B cell (primary cell): ENCODE results near the gene TSPYL1. TPM values are rescaled to one million over a fixed set of nuclear protein-coding genes. Genes with fewer than 3 reads are reported as not detected.
"Not testable (repeated sequence)": the region's sequence is repeated elsewhere in the genome, so short reads cannot be mapped to it uniquely, and the experiment has no call there.

ENCODE experiments used
- ATAC-seq: fragments of 200-7000 bp; cut with Tn5 transposase; one replicate; pipeline ENCODE4 v1.10.0; 2021; ENCODE audit warnings: low read depth, mild to moderate bottlenecking, moderate number of reproducible peaks, moderate library complexity
- CTCF ChIA-PET: fragments of 350-600 bp; sonication (Branson Sonifier 250); formaldehyde crosslinking; loops from one replicate; lab custom pipeline; 2021; ENCODE audit warnings: antibody characterized with exemption, inconsistent platforms; lab: Charles Lee
- POLR2A ChIA-PET: fragments of 350-600 bp; sonication (Branson Sonifier 250); formaldehyde crosslinking; loops from one replicate; lab custom pipeline; 2021; ENCODE audit warnings: antibody characterized with exemption; lab: Charles Lee
- DNase-seq: peaks from one replicate; pipeline ENCODE4 v3.0.0; 2013
- H2AFZ ChIP-seq: 2 replicates; pipeline ENCODE4 v1.6.1; 2012; ENCODE audit warnings: mild to moderate bottlenecking, low read depth, low read length; ENCODE audit not compliant: insufficient read depth, poor library complexity, severe bottlenecking
- H3K27ac ChIP-seq, 2 donors: 1 replicate in 1 of 2; 2 replicates in 1 of 2; pipeline ENCODE4 v1.5.1; 2012 to 2013; ENCODE audit warnings: low read length in 2 of 2, mild to moderate bottlenecking in 2 of 2, moderate library complexity in 1 of 2
- H3K27me3 ChIP-seq, 4 experiments: fragments of 200-600 bp in 1 of 4; sonication (generic) in 1 of 4; replicated peaks in 1 of 4; 1 replicate in 2 of 4; 2 replicates in 2 of 4; pipeline versions ENCODE4 v1.6.1 to v1.7.0; 2013 to 2016; ENCODE audit warnings: low read length in 3 of 4, mild to moderate bottlenecking in 2 of 4, mixed read lengths in 1 of 4, moderate library complexity in 1 of 4; ENCODE audit not compliant: insufficient read depth in 4 of 4, control insufficient read depth in 3 of 4; ENCODE audit errors: control extremely low read depth in 1 of 4
- H3K36me3 ChIP-seq, 2 experiments: replicated peaks in 1 of 2; 1 replicate in 1 of 2; 2 replicates in 1 of 2; pipeline versions ENCODE4 v1.6.1 to v1.7.1; 2013; ENCODE audit warnings: low read length in 1 of 2; ENCODE audit not compliant: insufficient read depth in 2 of 2, control insufficient read depth in 1 of 2; ENCODE audit errors: control extremely low read depth in 1 of 2, extremely low read depth in 1 of 2
- H3K4me1 ChIP-seq, 2 donors: fragments of 200-600 bp in 1 of 2; sonication (generic) in 1 of 2; 1 replicate in 1 of 2; 2 replicates in 1 of 2; pipeline versions ENCODE4 v1.5.1 to v1.6.1; 2013 to 2017; ENCODE audit warnings: low read length in 2 of 2; ENCODE audit not compliant: control insufficient read depth in 2 of 2, insufficient read depth in 2 of 2
- H3K4me2 ChIP-seq: replicated peaks from 2 replicates; pipeline ENCODE3; 2012; ENCODE audit warnings: mild to moderate bottlenecking, low read depth, low read length; ENCODE audit not compliant: poor library complexity, severe bottlenecking
- H3K4me3 ChIP-seq, 5 experiments: fragments of 200-600 bp in 1 of 5; sonication (generic) in 1 of 5; 1 replicate in 3 of 5; 2 replicates in 2 of 5; pipeline versions ENCODE4 v1.5.1 to v1.7.0; 2011 to 2016; ENCODE audit warnings: low read length in 4 of 5, mild to moderate bottlenecking in 4 of 5, low read depth in 2 of 5, control low read depth in 1 of 5, moderate library complexity in 1 of 5; ENCODE audit not compliant: insufficient read depth in 1 of 5; ENCODE audit errors: control extremely low read depth in 1 of 5, extremely low read depth in 1 of 5
- H3K79me2 ChIP-seq: fragments of 200-600 bp; sonication (generic); one replicate; pipeline ENCODE4 v1.6.0; 2016; ENCODE audit warnings: low read length; ENCODE audit not compliant: control insufficient read depth, insufficient read depth
- H3K9ac ChIP-seq: fragments of 200-600 bp; sonication (generic); 2 replicates; pipeline ENCODE4 v1.6.1; 2017; ENCODE audit warnings: mild to moderate bottlenecking, low read length, moderate library complexity
- H3K9me3 ChIP-seq, 3 donors: one replicate each; pipeline versions ENCODE4 v1.6.1 to v1.7.1; 2013; ENCODE audit warnings: low read length in 2 of 3; ENCODE audit not compliant: control insufficient read depth in 2 of 3, insufficient read depth in 1 of 3; ENCODE audit errors: control extremely low read depth in 1 of 3
- H4K20me1 ChIP-seq: 2 replicates; pipeline ENCODE4 v1.6.0; 2012; ENCODE audit warnings: mild to moderate bottlenecking, low read length; ENCODE audit not compliant: insufficient read depth, control insufficient read depth, poor library complexity, severe bottlenecking
- H3K27ac Mint-ChIP-seq: one replicate; pipeline ENCODE4 v1.8.0; 2021; ENCODE audit warnings: mixed read lengths
- H3K27me3 Mint-ChIP-seq: one replicate; pipeline ENCODE4 v1.8.0; 2021; ENCODE audit warnings: mixed read lengths
- H3K4me1 Mint-ChIP-seq: one replicate; pipeline ENCODE4 v1.8.0; 2021; ENCODE audit warnings: mixed read lengths
- H3K4me3 Mint-ChIP-seq: one replicate; pipeline ENCODE4 v1.8.0; 2021; ENCODE audit warnings: mixed read lengths
- H3K9me3 Mint-ChIP-seq: one replicate; pipeline ENCODE4 v1.8.0; 2022; ENCODE audit warnings: mixed read lengths; ENCODE audit not compliant: insufficient read depth
- EZH2 ChIP-seq: IDR thresholded peaks from 2 replicates; pipeline ENCODE4 v1.6.1; 2012; ENCODE audit warnings: borderline replicate concordance, low read depth, mild to moderate bottlenecking, moderate library complexity, low read length; ENCODE audit not compliant: insufficient read depth, poor library complexity, severe bottlenecking
- WGBS: methylation state at CpG from one replicate; pipeline ENCODE4 v1.1.5; 2013; ENCODE audit warnings: missing lambda C conversion rate; ENCODE audit not compliant: insufficient coverage; 5-methylcytosine and 5-hydroxymethylcytosine counted together
- intact Hi-C: fragments of 100-400 bp; cut with micrococcal nuclease; formaldehyde crosslinking; loops from one replicate; pipeline ENCODE4 v1.10.0; 2022
- polyA plus RNA-seq: library from polyadenylated mRNA; depleted of rRNA; stranded (reverse); fragments of >200 nt; gene quantifications from 2 replicates; pipeline ENCODE4 v1.2.3, GENCODE V29; 2012
- total RNA-seq, 2 donors: library from RNA; stranded (reverse); fragments of 120-200 nt in 1 of 2; gene quantifications; 1 replicate in 1 of 2; 2 replicates in 1 of 2; pipeline versions ENCODE4 v1.2.3 to v1.2.4, GENCODE V29; 2013 to 2022
- TF ChIP-seq, protein P1 (sequence below): fragments of 200-600 bp; IDR thresholded peaks from one replicate; pipeline ENCODE4 v1.8.0; 2022; ENCODE audit warnings: antibody characterized with exemption, mild to moderate bottlenecking

Gene TSPYL1
- total and polyA plus RNA-seq, 2 donors (not counting 1 experiment from before 2014, with no cell fraction given): 93.3 to 101 TPM

DNA sequence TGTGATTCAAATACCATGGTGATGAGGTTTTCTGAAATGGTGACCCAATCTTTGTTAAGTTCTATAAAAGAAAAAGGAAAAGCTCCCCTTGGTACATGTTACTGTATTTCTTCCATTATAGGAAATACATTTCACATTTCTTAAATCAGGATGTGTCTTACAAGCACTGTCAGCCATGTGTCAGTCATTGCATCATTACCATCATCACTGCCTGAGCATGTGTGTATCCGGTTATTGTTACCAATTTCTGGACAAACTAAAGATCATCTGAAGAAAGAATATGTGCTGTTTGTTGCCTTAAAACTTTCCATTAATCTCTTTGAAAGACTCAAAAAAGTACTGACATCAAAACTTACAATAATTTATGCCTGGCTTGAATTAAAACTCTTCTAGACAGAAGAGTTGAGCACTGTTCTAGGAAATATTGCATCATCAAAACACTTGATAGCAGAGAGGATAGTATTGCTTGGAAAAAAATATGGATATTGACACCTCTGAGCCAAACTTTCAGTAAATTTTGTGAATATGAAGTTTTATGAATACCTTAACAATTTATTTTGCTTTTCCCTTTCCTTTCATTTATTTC, 7.1 kb upstream of the TSPYL1 start:
- Mint-ChIP-seq H3K27ac (no peak overlapping the region), H3K27me3 (no peaks in the 10 kb centered on the region), H3K4me1 (peaks cover 6% of the 10 kb centered on the region), H3K9me3 (no peaks in the 10 kb centered on the region), H3K4me3 (no peak overlapping the region)
- DNase-seq (no peak), ATAC-seq (no peak)
- Histone ChIP-seq H2AFZ (no peak overlapping the region), H3K9me3 (no peaks in the 10 kb centered on the region), H4K20me1 (no peaks in the 10 kb centered on the region), H3K9ac (no peak overlapping the region), H3K27me3 (no peaks in the 10 kb centered on the region), H3K79me2 (peaks cover 22% of the 10 kb centered on the region), H3K4me2 (no peak overlapping the region), H3K4me1 (no peaks in the 10 kb centered on the region), H3K27ac (no peak overlapping the region), H3K36me3 (no peaks in the 10 kb centered on the region), H3K4me3 (no peak overlapping the region)
- ChIA-PET CTCF (interaction anchor here (0.6 to 7.9 kb wide), 56 partner anchors 8 to 402 kb away, joined by 3 to 151 read pairs (median 6); partner anchors contain the start of genes CALHM4, CALHM5, RWDD1 and TSPYL1), POLR2A (no interaction called here)
- TF ChIP-seq EZH2: no peak
- TF ChIP-seq, protein P1, sequence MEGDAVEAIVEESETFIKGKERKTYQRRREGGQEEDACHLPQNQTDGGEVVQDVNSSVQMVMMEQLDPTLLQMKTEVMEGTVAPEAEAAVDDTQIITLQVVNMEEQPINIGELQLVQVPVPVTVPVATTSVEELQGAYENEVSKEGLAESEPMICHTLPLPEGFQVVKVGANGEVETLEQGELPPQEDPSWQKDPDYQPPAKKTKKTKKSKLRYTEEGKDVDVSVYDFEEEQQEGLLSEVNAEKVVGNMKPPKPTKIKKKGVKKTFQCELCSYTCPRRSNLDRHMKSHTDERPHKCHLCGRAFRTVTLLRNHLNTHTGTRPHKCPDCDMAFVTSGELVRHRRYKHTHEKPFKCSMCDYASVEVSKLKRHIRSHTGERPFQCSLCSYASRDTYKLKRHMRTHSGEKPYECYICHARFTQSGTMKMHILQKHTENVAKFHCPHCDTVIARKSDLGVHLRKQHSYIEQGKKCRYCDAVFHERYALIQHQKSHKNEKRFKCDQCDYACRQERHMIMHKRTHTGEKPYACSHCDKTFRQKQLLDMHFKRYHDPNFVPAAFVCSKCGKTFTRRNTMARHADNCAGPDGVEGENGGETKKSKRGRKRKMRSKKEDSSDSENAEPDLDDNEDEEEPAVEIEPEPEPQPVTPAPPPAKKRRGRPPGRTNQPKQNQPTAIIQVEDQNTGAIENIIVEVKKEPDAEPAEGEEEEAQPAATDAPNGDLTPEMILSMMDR: no peak
- no CpG with 5 or more reads among the region's 1 CpG for WGBS
- intact Hi-C loops: loop anchor here (1.0 to 5.0 kb wide), 4 partner anchors 155 to 360 kb away; no protein-coding TSS in a partner anchor

DNA sequence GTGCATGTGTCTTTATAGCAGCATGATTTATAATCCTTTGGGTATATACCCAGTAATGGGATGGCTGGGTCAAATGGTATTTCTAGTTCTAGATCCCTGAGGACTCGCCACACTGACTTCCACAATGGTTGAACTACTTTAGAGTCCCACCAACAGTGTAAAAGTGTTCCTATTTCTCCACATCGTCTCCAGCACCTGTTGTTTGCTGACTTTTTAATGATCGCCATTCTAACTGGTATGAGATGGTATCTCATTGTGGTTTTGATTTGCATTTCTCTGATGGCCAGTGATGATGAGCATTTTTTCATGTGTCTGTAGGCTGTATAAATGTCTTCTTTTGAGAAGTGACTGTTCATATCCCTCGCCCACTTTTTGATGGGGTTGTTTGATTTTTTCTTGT, 5.3 kb upstream of the TSPYL1 start:
- H3K4me2 ChIP-seq, DNase-seq, H3K9me3 ChIP-seq, H3K27me3 Mint-ChIP-seq, ATAC-seq, H2AFZ ChIP-seq, H3K4me3 Mint-ChIP-seq, POLR2A ChIA-PET, H3K4me3 ChIP-seq, H4K20me1 ChIP-seq, H3K9ac ChIP-seq, H3K27ac ChIP-seq, H3K27me3 ChIP-seq, H3K27ac Mint-ChIP-seq, H3K9me3 Mint-ChIP-seq, H3K36me3 ChIP-seq: not testable (repeated sequence)
- intact Hi-C loops: loop anchor here (5.0 kb wide), 3 partner anchors 82 to 362 kb away; no protein-coding TSS in a partner anchor
- Histone ChIP-seq H3K79me2 (peaks cover 38% of the 10 kb centered on the region), H3K4me1 (peaks cover 10% of the 10 kb centered on the region in 2 donors)
- peaks cover 18% of the 10 kb centered on the region for H3K4me1 Mint-ChIP-seq
- no CpG with 5 or more reads among the region's 4 CpGs for WGBS
- CTCF ChIA-PET: interaction anchor here (1.1 to 7.9 kb wide), 2 partner anchors 159 to 248 kb away, joined by 4 to 86 read pairs; no protein-coding TSS in a partner anchor
